Activated CD4-positive, alpha-beta T cell treated with anti-CD3 and anti-CD28 coated beads, Interleukin-10, Interleukin-2, amounts not matched to agents 100 ng/mL and 50 ng/mL, durations not matched to agents 16 hours and 8 hours (primary cell): ENCODE data around the gene RICTOR.
A peak's percentile ranks its signal among the peaks of the same experiment; 100 is the strongest.

Experiments
- DNase-seq: peaks from one replicate; pipeline ENCODE4 v3.0.0-alpha.2; 2020

RICTOR gene

DNA sequence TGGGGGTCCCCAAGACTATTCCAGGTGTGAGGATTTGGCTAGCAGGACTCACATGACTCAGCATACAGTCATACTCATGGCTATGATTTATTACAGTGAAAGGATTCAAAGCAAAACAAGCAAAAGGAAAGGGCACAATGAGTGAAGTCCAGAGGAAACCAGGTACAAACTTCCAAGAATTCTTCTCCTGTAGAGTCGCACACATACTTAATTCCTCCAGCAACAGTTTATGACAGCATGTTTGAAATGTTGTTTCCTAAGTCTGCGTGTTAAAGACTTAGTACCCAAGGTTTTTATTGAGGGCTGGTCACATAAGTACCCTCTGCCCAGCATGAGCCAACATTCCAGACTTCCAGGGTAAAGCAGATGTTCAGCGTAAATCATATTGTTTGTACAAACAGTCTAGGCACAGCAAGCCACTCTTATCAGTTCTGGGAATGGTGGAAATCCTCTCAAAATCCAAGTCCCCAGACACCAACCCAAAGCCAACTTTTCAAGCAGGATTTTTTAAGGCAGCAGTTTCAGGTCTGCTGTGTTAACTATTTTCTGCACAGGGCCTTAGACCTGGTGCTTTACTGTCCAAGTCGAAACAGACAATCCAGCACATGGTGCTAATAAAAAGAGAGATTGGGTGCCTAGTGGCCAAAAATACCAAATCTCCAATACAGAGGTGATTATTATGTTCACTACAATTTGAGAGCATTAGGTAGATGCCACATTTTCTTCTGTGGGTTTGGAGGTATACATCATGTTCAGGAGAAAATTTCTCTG lies 18.6 kb upstream of the RICTOR start:
- no peak for DNase-seq

DNA sequence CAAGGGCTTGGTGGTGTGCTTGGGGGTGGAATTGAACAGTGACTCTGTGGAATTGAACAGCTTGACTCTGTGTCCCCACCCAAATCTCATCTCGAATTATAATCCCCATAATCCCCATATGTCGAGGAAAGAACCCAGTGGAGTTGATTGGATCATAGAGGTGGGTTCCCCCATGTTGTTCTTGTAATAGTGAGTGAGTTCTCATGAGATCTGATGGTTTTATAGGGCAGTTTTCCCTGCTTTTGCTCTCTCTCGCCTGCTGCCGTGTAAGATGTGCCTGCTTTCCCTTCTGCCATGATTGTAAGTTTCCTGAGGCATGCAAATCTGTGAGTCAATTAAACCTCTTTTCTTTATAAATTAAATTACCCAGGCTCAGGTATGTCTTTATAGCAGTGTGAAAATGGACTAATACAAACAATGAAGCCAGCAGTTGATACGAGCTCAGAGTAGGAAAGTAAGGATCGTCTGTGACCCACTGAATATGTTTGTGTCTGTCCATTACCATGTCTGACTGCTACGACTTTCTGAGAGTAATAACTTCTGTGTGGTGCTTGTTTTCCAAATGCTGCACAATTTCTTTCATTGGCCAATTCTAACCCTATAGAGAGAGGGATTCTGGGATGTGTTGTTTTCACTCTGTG lies 17.9 kb upstream of the RICTOR start:
- no peak for DNase-seq

DNA sequence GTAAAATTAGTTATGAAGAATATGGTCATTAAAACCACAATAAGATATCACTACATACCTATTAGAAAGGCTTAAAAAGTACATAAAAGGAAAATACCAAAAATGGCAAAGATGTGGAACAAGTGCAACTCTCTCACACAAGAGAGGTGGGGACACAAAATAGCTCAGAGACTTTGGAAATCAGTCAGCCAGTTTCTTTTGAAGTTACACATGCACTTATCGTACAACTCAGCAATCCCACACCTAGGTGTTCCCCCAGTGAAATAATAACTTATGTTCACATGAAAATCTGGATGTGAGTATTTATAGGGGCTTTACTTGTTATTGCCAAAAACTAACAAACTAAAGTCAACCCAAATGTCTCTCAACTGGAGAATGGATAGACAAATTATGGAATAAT lies 9.8 kb upstream of the RICTOR start:
- peak; percentile 14 for DNase-seq

DNA sequence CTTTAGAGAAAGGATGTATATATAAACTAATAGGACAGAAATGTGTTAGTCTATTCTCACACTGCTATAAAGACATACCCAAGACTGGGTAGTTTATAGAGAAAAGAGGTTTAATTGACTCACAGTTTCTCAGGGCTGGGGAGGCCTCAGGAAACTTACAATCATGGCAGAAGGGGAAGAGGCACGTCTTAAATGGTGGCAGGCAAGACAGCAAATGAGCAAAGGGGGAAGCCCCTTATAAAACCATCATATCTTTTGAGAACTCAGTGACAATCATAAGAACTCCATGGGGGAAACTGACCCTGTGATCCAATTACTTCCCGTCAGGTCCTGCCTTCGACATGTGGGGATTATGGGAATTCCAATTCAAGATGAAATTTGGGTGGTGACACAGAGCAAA lies 8.8 kb upstream of the RICTOR start:
- DNase-seq = no peak

DNA sequence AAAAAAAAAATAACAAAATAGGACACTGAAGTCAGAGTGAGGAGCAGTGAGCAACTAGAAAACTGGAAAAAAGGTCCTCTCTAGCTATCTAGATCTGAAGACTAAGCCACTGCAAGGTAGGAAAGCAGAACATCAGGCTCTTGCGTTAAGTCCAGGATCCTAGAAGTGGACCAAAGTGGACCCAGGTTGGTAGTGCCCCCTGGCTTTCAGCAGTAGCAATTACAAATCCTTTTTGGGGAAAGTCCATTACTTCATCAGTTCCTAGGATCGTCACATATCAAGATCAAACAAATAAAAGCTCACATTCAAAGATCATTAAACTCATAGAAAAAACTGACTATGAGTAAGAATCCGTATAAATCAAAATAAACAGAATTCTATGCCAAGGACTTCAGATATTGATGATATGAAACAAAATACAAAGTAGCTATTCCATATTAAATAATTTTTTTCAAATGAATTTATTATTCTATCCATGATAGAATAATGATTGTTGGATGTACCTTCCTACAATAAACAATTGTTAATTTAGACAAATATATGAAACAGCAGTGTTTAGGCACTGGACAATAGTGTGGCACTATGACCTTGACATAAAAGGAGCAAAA lies 6.5 kb upstream of the RICTOR start:
- DNase-seq = peak; percentile 56

DNA sequence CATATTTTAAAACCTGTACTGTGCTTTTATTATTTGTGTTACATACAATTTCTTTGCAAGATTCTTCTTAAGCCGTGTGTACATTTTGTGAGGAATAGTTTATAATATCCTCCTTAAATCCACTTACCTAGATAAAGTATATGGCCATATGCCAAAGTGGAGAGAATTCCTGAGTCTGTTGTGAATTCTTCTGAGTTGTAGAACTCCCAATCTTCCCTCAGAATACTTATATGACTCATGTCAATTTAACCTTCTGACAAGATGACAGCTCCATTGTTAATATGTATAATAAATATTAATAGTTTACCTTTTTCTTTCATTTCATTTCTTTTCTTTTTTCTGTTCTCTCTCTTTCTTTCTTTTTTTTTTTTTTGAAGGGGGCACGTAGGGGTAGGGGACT lies 6.0 kb upstream of the RICTOR start:
- DNase-seq = no peak

DNA sequence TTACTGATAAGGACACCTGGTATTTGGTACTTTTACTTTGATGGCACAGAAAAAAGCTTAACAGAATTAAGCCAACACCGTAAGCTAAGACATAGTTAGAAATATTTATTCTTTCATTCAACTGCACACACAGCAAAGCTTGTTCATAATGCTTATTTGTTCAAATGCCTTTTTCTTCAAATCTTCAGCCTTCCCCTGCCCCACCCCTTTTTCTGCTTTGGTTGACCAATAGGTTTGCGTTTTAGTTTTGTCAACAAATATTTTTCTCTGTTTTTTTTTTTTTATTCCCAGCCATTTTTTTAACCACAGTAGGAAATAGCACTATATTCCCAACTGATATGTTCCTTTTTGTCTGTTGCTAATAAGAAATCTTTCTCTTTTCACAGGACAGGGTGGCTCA lies 4.9 kb upstream of the RICTOR start:
- no peak for DNase-seq

DNA sequence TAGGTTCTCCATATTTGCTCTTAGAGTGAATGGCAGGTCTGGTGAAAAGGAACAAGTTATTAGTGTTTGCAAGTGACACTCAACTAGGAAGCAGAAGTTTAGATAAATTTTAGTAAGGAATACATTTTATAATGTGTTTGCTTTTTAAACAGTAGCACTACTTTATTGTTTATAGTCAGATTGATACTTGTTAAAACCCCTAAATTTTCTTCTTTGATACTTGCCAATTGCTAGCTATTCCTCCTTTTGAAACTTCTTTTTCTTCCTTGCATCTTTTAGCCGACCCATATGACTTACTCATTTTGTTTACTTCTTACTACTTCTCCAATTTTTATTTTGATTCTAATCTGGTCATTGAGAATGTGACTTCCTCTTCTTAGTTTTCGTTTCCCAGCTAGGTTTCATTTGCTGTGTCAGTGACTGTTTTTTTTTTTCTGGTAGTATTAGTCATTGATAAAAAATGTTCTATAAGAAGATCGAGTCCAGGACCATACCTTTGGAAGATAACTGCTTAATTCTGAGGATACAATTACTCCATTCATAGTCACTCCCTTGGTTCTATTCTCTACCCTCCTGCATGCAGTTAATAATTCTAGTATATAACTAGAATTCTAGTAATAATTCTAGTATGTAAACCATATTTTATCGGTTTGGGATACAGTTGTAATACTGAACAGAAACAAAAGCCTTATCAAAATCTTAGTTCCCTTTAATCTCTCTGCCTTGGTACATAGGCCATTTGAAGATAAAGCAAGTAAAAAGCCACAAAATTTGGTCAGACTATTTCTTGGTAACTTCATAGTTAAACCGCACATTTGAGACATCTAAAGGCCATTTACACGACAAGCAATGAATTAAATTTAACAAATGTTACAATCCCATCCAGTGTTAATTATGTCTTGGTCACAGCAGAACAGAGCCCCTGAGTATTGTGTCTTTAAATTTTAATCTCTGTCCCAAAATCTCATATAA lies 2.8 kb upstream of the RICTOR start:
- peak; percentile 37 for DNase-seq

DNA sequence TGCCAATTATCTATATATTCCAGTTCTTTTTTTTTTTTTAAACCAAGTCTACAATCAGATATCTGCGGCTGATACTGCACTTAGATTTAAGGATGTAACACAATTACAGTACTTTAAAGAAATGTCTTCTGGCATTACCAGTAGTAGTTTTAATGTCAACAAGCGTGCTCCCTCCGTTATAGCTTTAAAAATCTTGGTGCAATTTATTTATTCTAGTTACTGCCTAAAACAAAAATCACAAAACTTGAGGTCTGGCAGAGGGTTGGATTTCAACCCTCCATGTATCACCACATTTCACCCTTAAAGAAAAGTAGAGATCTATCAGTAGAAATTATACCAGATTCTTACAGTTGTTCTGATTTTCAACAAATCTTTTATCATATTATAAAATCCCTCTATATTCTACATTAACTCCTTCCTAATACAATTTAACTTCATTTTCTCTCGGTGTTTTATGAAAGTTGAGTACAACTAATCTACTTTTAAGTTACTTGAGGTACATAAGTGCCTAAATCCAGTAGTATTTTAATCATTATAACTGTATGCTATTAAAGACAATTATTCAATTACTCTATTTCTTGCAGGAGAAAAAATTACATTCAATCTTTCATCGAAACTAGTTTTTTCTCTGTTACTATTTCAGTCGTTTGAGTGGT lies 2.0 kb upstream of the RICTOR start:
- DNase-seq = no peak

DNA sequence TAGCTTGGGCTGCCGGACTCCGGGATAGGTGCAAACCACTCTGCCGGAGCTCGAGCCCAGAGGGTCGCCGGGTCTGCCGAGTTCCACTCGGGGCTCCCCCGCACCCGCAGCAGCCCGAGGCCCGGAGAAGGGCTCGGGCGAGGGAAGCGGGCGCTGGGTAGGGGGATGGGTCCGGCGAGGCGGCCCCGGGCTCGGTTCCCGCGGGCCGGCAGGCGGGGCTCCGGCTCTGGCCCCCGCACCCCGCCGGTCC lies 507 bp downstream of the RICTOR start:
- DNase-seq = no peak

DNA sequence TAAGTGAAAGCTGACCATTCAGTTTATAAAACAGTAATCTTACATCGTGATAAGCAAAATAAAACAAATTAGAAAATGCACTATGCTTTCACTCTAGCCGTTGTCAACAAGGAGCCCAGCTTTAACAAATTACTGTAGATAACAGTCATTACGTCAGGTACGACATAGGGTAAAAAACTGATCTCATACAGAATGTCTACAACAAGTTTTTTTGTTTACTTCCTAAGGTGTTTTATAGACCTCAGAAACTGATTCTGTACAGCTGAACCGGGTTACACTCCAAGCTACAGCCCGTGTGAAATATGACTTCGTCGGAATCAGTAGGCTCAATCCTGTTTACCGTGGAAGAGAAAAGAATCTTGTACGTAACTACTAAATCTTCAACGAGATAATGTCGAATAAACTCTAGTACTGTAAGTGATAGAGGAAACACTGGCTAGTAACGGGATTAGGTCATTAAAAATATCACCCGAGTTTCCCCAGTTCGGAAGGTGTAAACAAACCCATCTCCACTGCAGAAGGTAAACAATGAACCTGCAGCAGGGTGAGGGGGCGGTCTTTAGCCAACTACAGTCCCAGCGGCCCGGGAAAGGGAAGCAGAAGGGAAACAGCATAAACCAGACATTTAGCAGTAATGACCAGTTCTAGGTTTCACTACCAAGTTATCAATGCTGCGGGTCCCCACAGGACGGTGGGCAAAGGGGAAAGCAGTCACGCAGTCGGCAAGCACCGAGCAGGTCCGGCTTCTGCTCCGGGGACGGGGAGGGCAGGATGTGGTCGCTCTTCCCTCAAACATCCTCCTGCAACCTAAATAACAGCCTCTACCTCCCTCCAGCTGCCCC lies 1.1 kb downstream of the RICTOR start:
- DNase-seq = peak; percentile 77

DNA sequence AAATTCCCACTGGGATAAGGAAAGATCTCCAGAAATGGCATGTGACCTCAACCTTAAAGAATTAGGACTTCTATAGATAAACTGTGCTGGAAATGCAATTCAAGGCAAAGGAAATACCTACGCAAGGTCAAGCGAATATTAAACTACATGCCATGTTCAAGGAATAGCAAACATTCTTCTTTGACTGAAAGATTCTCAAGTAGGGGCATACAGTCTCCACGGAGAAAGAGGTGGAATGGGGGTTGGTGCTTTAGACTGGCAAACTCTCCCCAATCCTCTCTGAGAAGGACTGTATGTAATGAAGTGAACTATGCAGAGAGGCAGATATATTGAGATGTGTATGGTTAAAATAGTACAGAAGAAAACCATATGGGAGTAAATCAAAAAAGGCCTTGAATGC lies 6.1 kb downstream of the RICTOR start:
- no peak for DNase-seq

DNA sequence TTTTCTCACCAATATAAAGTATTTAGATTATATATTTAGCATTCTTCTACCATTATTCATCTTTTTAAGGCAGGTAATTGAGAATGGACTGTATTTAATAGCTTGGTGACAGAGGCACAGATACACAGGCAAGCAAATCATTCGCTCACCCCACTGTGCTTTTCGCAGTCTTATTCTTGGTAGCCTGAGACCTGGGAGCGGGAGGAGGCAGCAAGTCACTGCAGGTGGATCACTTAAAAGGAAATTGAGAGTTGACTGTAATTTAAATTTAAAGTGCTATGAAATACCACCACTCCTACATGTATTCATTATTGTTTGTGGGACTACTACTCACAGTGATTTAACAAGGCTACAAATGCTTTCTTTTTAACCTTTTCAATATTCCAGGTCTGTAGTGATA lies 9.7 kb downstream of the RICTOR start:
- DNase-seq = no peak

DNA sequence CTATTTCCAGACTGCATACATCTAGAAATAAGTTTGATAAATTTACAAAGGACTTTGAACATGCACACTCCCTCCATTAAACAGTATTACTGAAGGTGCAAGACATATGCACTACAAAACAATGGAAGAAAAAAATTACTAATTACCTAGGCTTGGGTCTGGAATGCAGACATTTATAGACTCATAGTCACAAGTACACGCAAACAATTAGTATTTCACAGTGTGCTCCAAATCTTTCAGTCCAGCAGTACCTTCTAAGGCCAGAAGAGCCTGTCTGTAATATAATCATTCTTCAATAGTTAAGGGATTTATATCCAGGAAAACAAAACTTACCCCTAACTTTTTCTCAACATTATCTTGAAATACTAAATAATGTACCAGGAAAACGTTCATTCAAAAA lies 11.2 kb downstream of the RICTOR start:
- no peak for DNase-seq

DNA sequence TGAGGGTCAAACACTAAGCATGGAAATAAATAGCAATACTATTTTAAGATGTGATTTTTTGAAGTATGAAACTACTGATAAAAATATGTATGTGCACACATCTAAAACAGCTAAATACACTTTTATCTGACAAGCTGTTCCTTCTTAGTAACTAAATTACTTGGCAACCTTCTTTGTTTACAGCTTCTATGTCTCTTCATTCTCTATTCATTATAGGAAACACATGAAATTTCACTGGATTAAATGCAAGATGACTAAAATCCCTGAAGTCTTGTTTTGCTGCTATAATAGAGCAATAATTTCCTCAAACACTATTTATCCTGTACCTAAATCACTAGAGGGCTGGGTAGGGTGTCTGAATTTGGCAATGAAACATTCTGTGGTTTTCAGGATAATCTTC lies 11.7 kb downstream of the RICTOR start:
- DNase-seq = no peak

DNA sequence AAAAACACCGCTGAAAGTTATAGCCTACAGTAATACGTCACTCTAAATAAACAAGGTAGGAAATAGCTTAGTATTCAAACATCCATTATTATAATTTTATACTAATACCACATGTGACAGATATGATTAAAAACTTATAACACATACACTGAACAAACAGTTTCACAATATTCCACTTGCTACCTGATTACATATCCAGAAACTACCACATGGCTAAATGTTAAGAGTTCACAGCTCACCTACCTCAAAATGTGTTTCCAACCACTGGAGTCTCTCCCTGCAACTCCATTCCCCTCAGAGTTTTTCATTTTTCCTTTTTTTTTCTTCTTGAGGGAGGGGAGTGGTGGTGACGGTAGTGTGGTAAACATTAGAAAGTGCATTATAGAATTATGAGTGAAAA lies 12.1 kb downstream of the RICTOR start:
- no peak for DNase-seq

DNA sequence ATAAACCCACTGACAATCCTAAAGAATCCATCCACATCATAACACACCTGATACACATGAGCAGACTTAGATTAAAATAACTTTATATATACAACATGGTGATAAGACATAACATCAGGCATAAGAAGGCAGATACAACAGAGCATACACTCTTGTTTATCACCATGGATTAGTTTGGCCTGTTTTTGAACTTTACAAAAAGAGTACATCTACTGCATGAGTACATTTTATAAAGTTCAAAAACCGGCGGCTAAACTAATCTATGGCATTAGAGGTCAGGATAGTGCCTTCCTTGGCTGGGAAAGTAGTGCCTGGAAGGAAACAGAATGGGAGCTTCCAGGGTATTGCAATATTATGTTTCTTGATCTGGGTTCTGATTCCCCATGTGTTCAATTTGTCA lies 15.1 kb downstream of the RICTOR start:
- no peak for DNase-seq

DNA sequence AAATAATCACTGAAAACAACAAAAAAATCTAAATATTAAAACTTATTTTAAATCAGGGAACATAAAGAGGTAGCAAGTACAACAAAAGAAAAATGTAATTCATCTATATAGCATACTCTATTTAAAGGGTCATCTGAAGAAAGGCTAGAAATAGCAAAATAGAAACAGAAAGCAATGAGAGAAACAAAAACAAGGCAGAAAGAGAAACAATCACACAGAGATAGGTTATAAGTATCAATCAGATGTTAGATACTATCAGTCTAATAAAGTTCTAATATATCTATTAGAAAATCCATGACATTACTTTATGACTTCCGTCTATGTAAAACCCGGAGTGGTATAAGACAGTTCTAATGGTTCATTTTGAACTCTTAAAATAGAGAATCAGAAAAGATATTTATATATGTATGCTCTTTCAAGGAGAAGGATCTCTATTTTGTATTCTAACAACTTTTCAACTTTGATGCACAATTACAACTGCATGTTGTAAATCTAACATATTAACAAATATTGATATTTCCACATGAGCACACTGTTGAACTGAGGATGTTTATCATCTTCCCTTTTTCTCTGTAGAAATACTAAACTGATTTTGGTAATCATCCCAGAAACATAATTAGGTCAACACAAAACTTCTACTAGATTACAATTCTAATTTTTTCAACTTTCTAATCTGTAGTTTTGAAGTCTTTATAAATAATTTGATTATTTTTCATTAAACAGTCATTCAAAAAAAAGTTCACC lies 15.8 kb downstream of the RICTOR start:
- DNase-seq = no peak

DNA sequence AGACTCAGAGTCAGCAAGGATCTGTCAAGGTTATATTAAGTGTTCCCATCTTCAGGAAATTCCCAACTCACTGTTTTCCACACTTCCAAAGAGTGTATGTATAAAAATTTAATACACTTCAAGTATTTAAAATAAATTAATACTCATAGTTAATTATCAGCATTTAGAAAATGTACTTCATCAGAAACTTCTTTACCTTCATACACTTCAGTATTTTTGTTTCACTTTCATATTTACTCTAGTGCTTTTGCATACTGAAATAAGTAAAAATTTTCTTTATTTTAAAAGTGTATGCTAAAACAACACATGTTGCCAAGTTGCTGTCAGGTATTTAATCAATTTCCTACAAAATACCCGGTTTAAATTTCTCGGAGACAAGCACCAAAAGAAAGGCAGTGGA lies 16.5 kb downstream of the RICTOR start:
- DNase-seq = no peak

DNA sequence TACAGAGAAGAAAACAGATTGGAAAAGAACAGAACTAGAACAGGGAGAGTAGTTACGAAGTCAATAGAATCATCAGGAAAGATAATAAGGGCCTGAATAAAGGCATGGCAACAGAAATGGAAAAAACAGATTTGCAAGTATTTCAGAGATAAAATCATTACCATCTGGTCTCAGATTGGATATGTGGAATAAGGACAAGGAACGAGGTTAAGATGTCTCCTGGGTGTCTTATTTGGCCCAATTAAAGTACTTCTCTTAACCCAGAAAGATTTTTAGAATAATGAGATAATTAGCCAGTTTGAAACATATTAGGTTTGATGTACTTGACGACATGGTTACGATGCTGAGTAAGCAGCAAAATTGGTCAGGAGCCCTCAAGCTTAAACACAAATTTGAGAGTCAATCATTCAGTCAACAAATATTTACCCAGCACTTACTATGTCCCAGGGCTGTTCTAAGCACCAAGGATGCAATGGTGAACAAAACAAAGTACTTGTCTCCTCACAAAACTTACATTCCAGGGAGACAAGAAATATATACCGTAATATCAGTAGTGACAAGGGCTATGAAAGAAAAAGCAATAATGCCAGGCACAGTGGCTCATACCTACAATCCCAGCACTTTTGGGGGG lies 18.3 kb downstream of the RICTOR start:
- no peak for DNase-seq
